Karpas-422 (cell line): ENCODE measurements around the gene TUBG2. TPM values are rescaled to one million over a fixed set of nuclear protein-coding genes. Genes with fewer than 3 reads are reported as not detected.

ENCODE experiments used
- DNase-seq: peaks from one replicate; pipeline ENCODE4 v3.0.0-alpha.2; 2015
- H2AFZ ChIP-seq: fragments of 200-600 bp; sonication (generic); 2 replicates; pipeline ENCODE4 v1.6.1; 2014; ENCODE audit warnings: antibody characterized with exemption, low read length, mixed read lengths
- H3K27ac ChIP-seq: fragments of 200-600 bp; sonication (generic); 2 replicates; pipeline ENCODE4 v1.5.1; 2014; ENCODE audit warnings: mild to moderate bottlenecking, low read length, moderate library complexity
- H3K27me3 ChIP-seq: fragments of 200-600 bp; sonication (generic); 2 replicates; pipeline ENCODE4 v1.6.1; 2014; ENCODE audit warnings: low read length, mixed read lengths
- H3K36me3 ChIP-seq: fragments of 200-600 bp; sonication (generic); 2 replicates; pipeline ENCODE4 v1.6.1; 2014; ENCODE audit warnings: low read length, mixed read lengths; ENCODE audit not compliant: insufficient read depth
- H3K4me1 ChIP-seq: fragments of 200-600 bp; sonication (generic); 2 replicates; pipeline ENCODE4 v1.6.1; 2014; ENCODE audit warnings: mild to moderate bottlenecking, low read length, mixed read lengths
- H3K4me2 ChIP-seq: fragments of 200-600 bp; sonication (generic); 2 replicates; pipeline ENCODE4 v1.6.1; 2014; ENCODE audit warnings: low read length, low read depth, mild to moderate bottlenecking; ENCODE audit not compliant: poor library complexity, severe bottlenecking
- H3K4me3 ChIP-seq: fragments of 200-600 bp; sonication (generic); 2 replicates; pipeline ENCODE4 v1.5.1; 2014; ENCODE audit warnings: mild to moderate bottlenecking, antibody characterized with exemption, low read length, mixed read lengths
- H3K79me2 ChIP-seq: fragments of 200-600 bp; sonication (generic); 2 replicates; pipeline ENCODE4 v1.6.1; 2014; ENCODE audit warnings: mild to moderate bottlenecking, low read length, mixed read lengths
- H3K9ac ChIP-seq: fragments of 200-600 bp; sonication (generic); 2 replicates; pipeline ENCODE4 v1.6.0; 2014; ENCODE audit warnings: low read length
- H3K9me2 ChIP-seq: fragments of 200-600 bp; sonication (generic), shearing (Covaris generic); replicated peaks from 2 replicates; pipeline ENCODE4 v1.6.0; 2014; ENCODE audit warnings: mild to moderate bottlenecking, low read length, moderate library complexity; ENCODE audit not compliant: insufficient read depth
- H3K9me3 ChIP-seq: fragments of 300-700, 200-600 bp; sonication (generic); 2 replicates; pipeline ENCODE4 v1.6.1; 2014; ENCODE audit warnings: low read length, mixed read lengths
- H4K20me1 ChIP-seq: fragments of 200-600 bp; sonication (generic); 2 replicates; pipeline ENCODE4 v1.6.1; 2014; ENCODE audit warnings: mild to moderate bottlenecking, antibody characterized with exemption, low read length, low read depth; ENCODE audit not compliant: insufficient read depth
- small RNA-seq: library from RNA; depleted of rRNA; stranded (forward); fragments of <200 nt; gene quantifications from one replicate; pipeline ENCODE3, GENCODE V24; 2014
- total RNA-seq: library from RNA; depleted of rRNA; stranded (reverse); fragments of >200 nt; shearing (Covaris generic); gene quantifications from 2 replicates; pipeline ENCODE4 v1.2.3, GENCODE V29; 2014; ENCODE audit warnings: low replicate concordance; rRNA removed

TUBG2 gene
- total RNA-seq, 1 experiment from 2014 or later: 15.3 TPM

DNA sequence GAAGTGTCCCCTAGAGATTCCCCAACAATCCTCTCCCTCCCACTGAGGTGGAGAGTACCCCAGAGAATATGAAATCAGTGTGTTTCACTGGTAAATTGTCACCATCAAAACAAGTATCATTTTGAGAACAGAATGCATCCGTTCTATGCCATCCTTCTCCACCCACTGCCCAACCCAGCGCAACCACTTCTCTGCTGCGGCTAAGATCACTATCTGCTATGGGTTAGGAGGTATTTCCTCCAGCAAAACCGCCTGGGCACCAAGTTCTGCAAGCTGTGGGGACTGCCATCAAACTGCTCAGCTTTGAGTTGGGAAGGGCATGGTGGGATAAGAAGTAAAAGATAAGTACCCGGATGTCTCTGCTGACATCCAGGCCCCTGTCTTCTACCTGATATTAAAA is 47.6 kb downstream of the TUBG2 start:
- Histone ChIP-seq H4K20me1 (no peaks in the 10 kb centered on the region), H3K27me3 (no peaks in the 10 kb centered on the region), H3K9ac (no peak overlapping the region), H3K4me2 (no peak overlapping the region), H3K27ac (no peak overlapping the region), H3K9me2 (no peaks in the 10 kb centered on the region), H3K4me1 (no peaks in the 10 kb centered on the region), H2AFZ (no peak overlapping the region), H3K79me2 (no peaks in the 10 kb centered on the region), H3K9me3 (no peaks in the 10 kb centered on the region), H3K4me3 (no peak overlapping the region), H3K36me3 (peaks cover 14% of the 10 kb centered on the region)
- DNase-seq: no peak

- no peaks in the 10 kb centered on the region for H3K4me1 ChIP-seq
- no peaks in the 10 kb centered on the region for H3K9me2 ChIP-seq
- H3K4me3 ChIP-seq: no peak overlapping the region
- H4K20me1 ChIP-seq: no peaks in the 10 kb centered on the region
- H2AFZ ChIP-seq: no peak overlapping the region
- no peak overlapping the region for H3K9ac ChIP-seq
- H3K9me3 ChIP-seq: no peaks in the 10 kb centered on the region
- no peaks in the 10 kb centered on the region for H3K79me2 ChIP-seq
- no peak for DNase-seq
- H3K4me2 ChIP-seq: no peak overlapping the region
- peaks cover 24% of the 10 kb centered on the region for H3K36me3 ChIP-seq
- H3K27me3 ChIP-seq: no peaks in the 10 kb centered on the region
- no peak overlapping the region for H3K27ac ChIP-seq
Measured at GRCh38 chr17:42708588-42708987, 49.5 kb downstream of the TUBG2 start.

GRCh38 chr17:42709561-42709960 is 50.5 kb downstream of the TUBG2 start:
- H2AFZ ChIP-seq: no peak overlapping the region
- H3K9ac ChIP-seq: no peak overlapping the region
- peaks cover 25% of the 10 kb centered on the region; the same call in 1 of the 2 replicates for H3K36me3 ChIP-seq
- no peaks in the 10 kb centered on the region for H3K4me1 ChIP-seq
- H3K4me3 ChIP-seq: no peak overlapping the region
- H4K20me1 ChIP-seq: no peaks in the 10 kb centered on the region
- no peaks in the 10 kb centered on the region for H3K79me2 ChIP-seq
- H3K9me3 ChIP-seq: no peaks in the 10 kb centered on the region
- no peaks in the 10 kb centered on the region for H3K27me3 ChIP-seq
- H3K4me2 ChIP-seq: no peak overlapping the region
- no peak overlapping the region for H3K27ac ChIP-seq
- H3K9me2 ChIP-seq: no peaks in the 10 kb centered on the region
- no peak for DNase-seq

Small RNA genes within 50 kb of the gene (small RNA-seq; reads per million reads assigned to genes)
- not detected for gene MIR6780A

Other genes with a start within 250 kb of the TUBG2 start
- not detected in 2 replicates for gene CAVIN1, start 236.0 kb upstream of the TUBG2 start, total RNA-seq
- gene ATP6V0A1, start 200.4 kb upstream of the TUBG2 start, total RNA-seq: 53.1 and 59.9 TPM in 2 replicates
- gene NAGLU, start 123.0 kb upstream of the TUBG2 start, total RNA-seq: 40.0 and 71.8 TPM in 2 replicates
- 0.22 and 1.3 TPM in 2 replicates for gene HSD17B1, start 106.4 kb upstream of the TUBG2 start, total RNA-seq
- gene COASY, start 97.1 kb upstream of the TUBG2 start, total RNA-seq: 46.7 and 56.2 TPM in 2 replicates
- gene MLX, start 92.2 kb upstream of the TUBG2 start, total RNA-seq: 33.0 and 42.4 TPM in 2 replicates
- 5.3 and 7.9 TPM in 2 replicates for gene PSMC3IP, start 81.6 kb upstream of the TUBG2 start, total RNA-seq
- gene RETREG3, start 49.9 kb upstream of the TUBG2 start, total RNA-seq: 37.4 and 39.5 TPM in 2 replicates
- 27.4 and 47.6 TPM in 2 replicates for gene TUBG1, start 49.6 kb upstream of the TUBG2 start, total RNA-seq
- gene PLEKHH3, start 17.7 kb downstream of the TUBG2 start, total RNA-seq: 6.7 and 7.0 TPM in 2 replicates
- gene CCR10, start 22.6 kb downstream of the TUBG2 start, total RNA-seq: 0.22 TPM in 1 of 2 replicates, not detected in the other
- gene CNTNAP1, start 23.2 kb downstream of the TUBG2 start, total RNA-seq: 0.19 and 0.65 TPM in 2 replicates
- gene EZH1, start 85.8 kb downstream of the TUBG2 start, total RNA-seq: 38.0 and 52.6 TPM in 2 replicates
- not detected in 2 replicates for gene RAMP2, start 101.9 kb downstream of the TUBG2 start, total RNA-seq
- gene VPS25, start 114.2 kb downstream of the TUBG2 start, total RNA-seq: 43.9 and 54.0 TPM in 2 replicates
- 0.76 and 3.3 TPM in 2 replicates for gene WNK4, start 121.3 kb downstream of the TUBG2 start, total RNA-seq
- gene COA3, start 139.4 kb downstream of the TUBG2 start, total RNA-seq: 63.9 and 64.1 TPM in 2 replicates
- not detected in 2 replicates for gene CNTD1, start 139.6 kb downstream of the TUBG2 start, total RNA-seq
- gene BECN1, start 165.0 kb downstream of the TUBG2 start, total RNA-seq: 117 and 136 TPM in 2 replicates
- gene PSME3, start 174.1 kb downstream of the TUBG2 start, total RNA-seq: 73.4 and 88.7 TPM in 2 replicates
- 0.67 and 1.5 TPM in 2 replicates for gene AOC2, start 185.3 kb downstream of the TUBG2 start, total RNA-seq
- 0.19 and 0.47 TPM in 2 replicates for gene AOC3, start 191.9 kb downstream of the TUBG2 start, total RNA-seq
- not detected in 2 replicates for gene G6PC1, start 241.5 kb downstream of the TUBG2 start, total RNA-seq